ENCODE results near the gene MAP3K21. TPM values are rescaled to one million over a fixed set of nuclear protein-coding genes. Genes with fewer than 3 reads are reported as not detected.

Gene MAP3K21
- polyA plus RNA-seq, 1 experiment, result 0.42 TPM

DNA sequence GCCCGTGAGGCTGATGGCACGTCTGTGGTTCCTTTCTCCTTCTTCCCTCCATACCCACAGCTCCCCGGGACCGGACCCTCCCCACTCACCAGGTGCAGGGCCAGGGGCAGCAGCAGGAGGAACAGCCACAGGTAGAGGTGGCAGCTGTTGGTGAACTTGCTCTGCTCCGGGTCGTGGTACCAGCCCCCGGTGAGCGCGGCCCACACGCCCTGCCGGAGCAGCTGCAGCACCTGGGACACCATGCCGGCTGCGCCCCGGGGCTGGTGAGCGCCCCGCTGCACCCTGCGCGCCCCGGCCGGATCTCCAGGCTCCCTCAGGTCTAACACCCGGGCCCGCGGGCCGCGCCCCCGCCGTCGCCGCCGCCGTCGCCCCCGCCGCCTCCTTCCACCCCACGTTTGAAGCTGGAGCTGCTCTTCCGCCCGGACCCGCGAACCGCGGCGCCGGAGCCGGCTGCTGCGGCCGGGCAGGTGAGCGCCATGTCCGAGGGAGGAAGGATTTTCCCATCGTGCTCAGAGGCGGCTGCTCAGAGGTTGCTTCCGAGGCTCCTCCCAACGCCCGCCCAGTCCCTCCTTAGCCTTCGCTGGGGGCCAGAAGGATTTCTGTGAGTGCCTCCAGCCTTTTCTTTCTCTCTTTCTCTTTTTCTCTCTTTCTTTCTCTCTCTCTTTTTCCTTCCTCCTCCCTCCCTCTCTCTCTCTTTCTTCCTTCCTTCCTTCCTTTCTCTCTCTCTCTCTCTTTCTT, 32.1 kb upstream of the MAP3K21 start, which contains the start of gene PCNX2:
Gene PCNX2, minus strand, starts transcription at position 489 of the 738 bp plus-strand sequence. Its CDS starts 247 bp downstream, at position 242.
- POLR2A ChIA-PET, result no interaction called here
- peak within 1 kb of the TSS; percentile 25 for H3K27ac ChIP-seq (ENCODE audit: low read depth, low read length)
- no peaks in the 10 kb centered on the region for H3K9me3 ChIP-seq (ENCODE audit: control insufficient read depth, insufficient read depth, low read length)
- DNase-seq (ENCODE audit: low read depth, low spot score), result peak; percentile 13
- H3K4me3 ChIP-seq (ENCODE audit: low read depth, low read length), result peak within 1 kb of the TSS; percentile 99
- TF ChIP-seq, protein P1, sequence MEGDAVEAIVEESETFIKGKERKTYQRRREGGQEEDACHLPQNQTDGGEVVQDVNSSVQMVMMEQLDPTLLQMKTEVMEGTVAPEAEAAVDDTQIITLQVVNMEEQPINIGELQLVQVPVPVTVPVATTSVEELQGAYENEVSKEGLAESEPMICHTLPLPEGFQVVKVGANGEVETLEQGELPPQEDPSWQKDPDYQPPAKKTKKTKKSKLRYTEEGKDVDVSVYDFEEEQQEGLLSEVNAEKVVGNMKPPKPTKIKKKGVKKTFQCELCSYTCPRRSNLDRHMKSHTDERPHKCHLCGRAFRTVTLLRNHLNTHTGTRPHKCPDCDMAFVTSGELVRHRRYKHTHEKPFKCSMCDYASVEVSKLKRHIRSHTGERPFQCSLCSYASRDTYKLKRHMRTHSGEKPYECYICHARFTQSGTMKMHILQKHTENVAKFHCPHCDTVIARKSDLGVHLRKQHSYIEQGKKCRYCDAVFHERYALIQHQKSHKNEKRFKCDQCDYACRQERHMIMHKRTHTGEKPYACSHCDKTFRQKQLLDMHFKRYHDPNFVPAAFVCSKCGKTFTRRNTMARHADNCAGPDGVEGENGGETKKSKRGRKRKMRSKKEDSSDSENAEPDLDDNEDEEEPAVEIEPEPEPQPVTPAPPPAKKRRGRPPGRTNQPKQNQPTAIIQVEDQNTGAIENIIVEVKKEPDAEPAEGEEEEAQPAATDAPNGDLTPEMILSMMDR (IDR thresholded peaks at IDR 0.05; ENCODE audit: low read depth, low read length), result no peak
- CTCF ChIA-PET, result interaction anchor here (1.4 kb wide), 1 partner anchor 10 kb away, joined by 9 read pairs; no protein-coding TSS in a partner anchor
- no peaks in the 10 kb centered on the region for H3K27me3 ChIP-seq (ENCODE audit: control insufficient read depth, insufficient read depth, low read length)

DNA sequence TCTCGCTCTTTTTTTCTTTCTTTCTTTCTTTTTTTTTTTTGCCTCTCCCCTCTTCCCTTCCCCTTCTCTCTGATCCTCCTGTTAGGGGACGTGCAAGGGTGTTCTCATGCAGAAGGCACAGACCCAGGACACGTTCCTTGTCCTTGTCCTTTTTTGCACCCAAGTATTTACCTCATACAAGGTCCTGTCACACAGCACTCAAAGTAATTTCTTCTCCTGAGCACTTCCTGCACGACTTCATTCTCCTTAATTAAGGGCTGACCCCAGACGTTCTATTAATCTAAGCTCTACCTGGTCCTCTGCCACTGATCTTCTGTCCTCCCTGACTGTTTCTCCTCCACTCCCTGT, 31.6 kb upstream of the MAP3K21 start:
- H3K9me3 ChIP-seq (ENCODE audit: control insufficient read depth, insufficient read depth, low read length), result no peaks in the 10 kb centered on the region
- TF ChIP-seq, protein P1 (IDR thresholded peaks at IDR 0.05; ENCODE audit: low read depth, low read length), result no peak
- no peak overlapping the region for H3K27ac ChIP-seq (ENCODE audit: low read depth, low read length)
- peak overlapping the region; percentile 99 for H3K4me3 ChIP-seq (ENCODE audit: low read depth, low read length)
- DNase-seq (ENCODE audit: low read depth, low spot score), result no peak
- H3K27me3 ChIP-seq (ENCODE audit: control insufficient read depth, insufficient read depth, low read length), result no peaks in the 10 kb centered on the region
- POLR2A ChIA-PET, result no interaction called here
- CTCF ChIA-PET, result interaction anchor here (0.8 to 1.4 kb wide), 2 partner anchors 9 to 17 kb away, joined by 3 to 9 read pairs; no protein-coding TSS in a partner anchor

DNA sequence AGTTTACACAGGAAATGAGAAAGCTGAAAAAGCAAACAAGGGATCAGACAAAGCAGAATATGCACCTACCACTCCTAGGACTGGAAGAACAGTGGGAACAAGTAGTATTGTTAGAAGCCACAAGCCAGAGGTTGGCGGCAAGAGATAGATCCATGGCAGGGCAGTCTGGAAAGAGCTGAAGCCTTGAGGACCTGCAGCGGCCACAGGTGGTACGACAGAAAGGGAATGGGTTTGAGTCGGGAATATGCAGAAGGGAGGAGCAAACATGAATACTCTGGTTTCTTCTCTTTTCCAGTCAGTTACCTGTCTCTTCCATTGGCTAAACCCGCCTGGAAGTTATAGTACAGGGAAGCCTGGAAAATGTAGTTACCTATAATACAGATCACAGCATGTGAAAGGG, 28.1 kb upstream of the MAP3K21 start:
- CTCF ChIA-PET, result interaction anchor here (1.1 kb wide), 1 partner anchor 532 kb away, joined by 3 read pairs; no protein-coding TSS in a partner anchor
- TF ChIP-seq, protein P1 (IDR thresholded peaks at IDR 0.05; ENCODE audit: low read depth, low read length), result no peak
- H3K27me3 ChIP-seq (ENCODE audit: control insufficient read depth, insufficient read depth, low read length), result no peaks in the 10 kb centered on the region
- H3K4me3 ChIP-seq (ENCODE audit: low read depth, low read length), result no peak overlapping the region
- POLR2A ChIA-PET, result no interaction called here
- no peak for DNase-seq (ENCODE audit: low read depth, low spot score)
- H3K27ac ChIP-seq (ENCODE audit: low read depth, low read length), result no peak overlapping the region
- H3K9me3 ChIP-seq (ENCODE audit: control insufficient read depth, insufficient read depth, low read length), result peaks cover 4% of the 10 kb centered on the region

DNA sequence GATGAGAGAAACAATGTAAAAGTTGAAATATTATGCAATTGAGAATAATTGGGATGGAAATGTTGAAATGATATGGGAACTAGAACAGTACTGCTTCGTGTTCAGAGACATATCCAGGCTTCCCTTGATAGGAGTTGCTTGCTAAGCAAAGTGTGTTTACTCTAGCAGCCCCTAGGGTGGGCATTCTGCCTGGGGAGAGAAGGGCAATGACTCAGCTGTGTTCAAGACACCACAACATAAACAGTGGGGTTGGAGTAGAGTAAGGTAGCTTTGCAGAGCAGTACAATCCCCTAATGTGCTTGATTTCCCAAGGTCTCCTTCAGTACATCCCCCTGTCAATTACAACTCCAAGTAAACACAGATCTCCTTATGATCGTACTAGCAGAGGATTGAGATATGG, 27.2 kb upstream of the MAP3K21 start:
- ChIA-PET POLR2A (no interaction called here), CTCF (interaction anchor here (0.8 to 1.1 kb wide), 3 partner anchors 32 to 533 kb away, joined by 3 to 4 read pairs (median 3); no protein-coding TSS in a partner anchor)
- DNase-seq (ENCODE audit: low read depth, low spot score), result peak; percentile 18

More for the DNA sequence above, 27.2 kb upstream of the MAP3K21 start:
- H3K4me3 ChIP-seq (ENCODE audit: low read depth, low read length), result no peak overlapping the region
- no peak overlapping the region for H3K27ac ChIP-seq (ENCODE audit: low read depth, low read length)
- no peaks in the 10 kb centered on the region for H3K27me3 ChIP-seq (ENCODE audit: control insufficient read depth, insufficient read depth, low read length)
- H3K9me3 ChIP-seq (ENCODE audit: control insufficient read depth, insufficient read depth, low read length), result peaks cover 4% of the 10 kb centered on the region
- TF ChIP-seq, protein P1 (IDR thresholded peaks at IDR 0.05; ENCODE audit: low read depth, low read length), result 0 out of 2 replicates have a peak, but pooled peaks have one; percentile 10

All from AG04450 (cell line).